Osteoblast (primary cell): Measurements from ENCODE around the gene PALLD. TPM values are rescaled to one million over a fixed set of nuclear protein-coding genes. Genes with fewer than 3 reads are reported as not detected.

Source experiments
- DNase-seq: peaks from one replicate; pipeline ENCODE4 v3.0.0; 2011; ENCODE audit warnings: low spot score, mixed read lengths; ENCODE audit not compliant: insufficient read length; ENCODE audit errors: missing footprints
- H2AFZ ChIP-seq: 2 replicates; pipeline ENCODE4 v1.6.0; 2011; ENCODE audit warnings: mild to moderate bottlenecking, low read length
- H3K27ac ChIP-seq: 2 replicates; pipeline ENCODE4 v1.5.1; 2011; ENCODE audit warnings: mild to moderate bottlenecking, low read depth, low read length, moderate library complexity
- H3K27me3 ChIP-seq: 2 replicates; pipeline ENCODE4 v1.6.0; 2012; ENCODE audit warnings: mild to moderate bottlenecking, control low read depth, inconsistent platforms, low read length, moderate library complexity; ENCODE audit not compliant: insufficient read depth
- H3K36me3 ChIP-seq: 2 replicates; pipeline ENCODE4 v1.5.1; 2011; ENCODE audit warnings: mild to moderate bottlenecking, low read length, control low read depth, moderate library complexity; ENCODE audit not compliant: insufficient read depth
- H3K4me1 ChIP-seq: 2 replicates; pipeline ENCODE4 v1.5.1; 2011; ENCODE audit warnings: mild to moderate bottlenecking, low read length, control low read depth, moderate library complexity; ENCODE audit not compliant: insufficient read depth
- H3K4me2 ChIP-seq: 2 replicates; pipeline ENCODE4 v1.6.0; 2011; ENCODE audit warnings: mild to moderate bottlenecking, low read length; ENCODE audit not compliant: insufficient read depth
- H3K4me3 ChIP-seq: fragments of 200-600 bp; sonication (generic); 3 replicates; pipeline ENCODE4 v1.5.1; 2012; ENCODE audit warnings: mild to moderate bottlenecking, low read length, inconsistent platforms; ENCODE audit not compliant: insufficient read depth
- H3K79me2 ChIP-seq: 2 replicates; pipeline ENCODE4 v1.6.0; 2012; ENCODE audit warnings: mild to moderate bottlenecking, low read length, control low read depth, inconsistent platforms; ENCODE audit not compliant: insufficient read depth
- H3K9me3 ChIP-seq: 2 replicates; pipeline ENCODE4 v1.5.1; 2011; ENCODE audit warnings: low read depth, low read length, control low read depth
- H4K20me1 ChIP-seq: 2 replicates; pipeline ENCODE4 v1.6.0; 2012; ENCODE audit warnings: mild to moderate bottlenecking, low read length, control low read depth; ENCODE audit not compliant: insufficient read depth
- total RNA-seq: library from RNA; depleted of rRNA; stranded (reverse); fragments of >200 nt; gene quantifications from 2 replicates; pipeline ENCODE4 v1.2.3, GENCODE V29; 2012
- TF ChIP-seq, protein P1 (sequence below): IDR thresholded peaks from 2 replicates; pipeline ENCODE4 v1.5.1; 2011; ENCODE audit warnings: mild to moderate bottlenecking, low read depth, low read length, moderate library complexity; ENCODE audit errors: extremely low read depth

PALLD gene
- total RNA-seq, 1 donor: 244 TPM

DNA sequence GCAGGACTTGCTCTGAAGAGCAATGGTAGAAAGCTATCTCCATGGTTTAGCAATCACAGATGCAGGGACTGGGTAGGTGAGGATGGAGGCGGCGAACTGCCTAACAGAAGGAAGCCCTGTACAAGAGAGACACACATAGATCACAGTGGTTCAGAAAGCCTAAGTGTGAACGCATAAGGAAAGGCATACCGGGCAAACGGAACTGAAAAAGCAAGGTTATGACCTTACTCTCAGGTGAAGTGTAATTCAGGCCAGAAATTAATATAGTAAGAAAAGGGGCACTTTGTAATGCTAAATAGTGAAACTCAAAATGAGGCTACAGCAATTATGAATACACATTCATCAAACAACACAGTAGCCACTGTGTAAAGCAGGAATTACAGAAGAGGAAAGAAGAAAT, 126.6 kb downstream of the PALLD start:
- H3K27ac ChIP-seq: peak overlapping the region; percentile 93
- no peak overlapping the region for H3K4me2 ChIP-seq
- no peak overlapping the region for H3K4me3 ChIP-seq

DNA sequence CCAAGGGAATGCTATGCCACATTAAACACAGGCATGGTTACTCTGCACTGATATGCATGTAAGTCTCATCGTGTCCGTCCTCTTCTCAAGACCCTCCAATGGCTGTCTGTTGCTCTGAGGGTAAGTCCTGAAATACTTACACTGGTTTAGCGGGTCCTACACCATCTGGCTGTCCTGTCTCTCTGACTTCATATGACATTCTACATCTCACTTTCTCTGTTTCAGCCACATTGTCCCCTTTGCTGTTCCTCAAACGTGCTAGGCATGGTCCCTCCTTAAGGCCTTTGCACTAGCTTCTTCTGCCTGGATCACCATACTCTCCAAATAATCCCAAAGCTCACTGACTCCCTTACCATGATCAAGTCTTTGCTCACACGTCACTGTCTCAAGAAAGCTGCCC, 131.4 kb downstream of the PALLD start:
- Histone ChIP-seq H4K20me1 (no peaks in the 10 kb centered on the region), H3K4me2 (no peak overlapping the region), H3K27ac (no peak overlapping the region), H3K27me3 (no peaks in the 10 kb centered on the region), H3K4me1 (peaks cover 17% of the 10 kb centered on the region), H3K79me2 (peaks cover 12% of the 10 kb centered on the region), H3K36me3 (no peaks in the 10 kb centered on the region), H3K9me3 (no peaks in the 10 kb centered on the region), H3K4me3 (no peak overlapping the region), H2AFZ (no peak overlapping the region)
- DNase-seq: no peak
- TF ChIP-seq, protein P1, sequence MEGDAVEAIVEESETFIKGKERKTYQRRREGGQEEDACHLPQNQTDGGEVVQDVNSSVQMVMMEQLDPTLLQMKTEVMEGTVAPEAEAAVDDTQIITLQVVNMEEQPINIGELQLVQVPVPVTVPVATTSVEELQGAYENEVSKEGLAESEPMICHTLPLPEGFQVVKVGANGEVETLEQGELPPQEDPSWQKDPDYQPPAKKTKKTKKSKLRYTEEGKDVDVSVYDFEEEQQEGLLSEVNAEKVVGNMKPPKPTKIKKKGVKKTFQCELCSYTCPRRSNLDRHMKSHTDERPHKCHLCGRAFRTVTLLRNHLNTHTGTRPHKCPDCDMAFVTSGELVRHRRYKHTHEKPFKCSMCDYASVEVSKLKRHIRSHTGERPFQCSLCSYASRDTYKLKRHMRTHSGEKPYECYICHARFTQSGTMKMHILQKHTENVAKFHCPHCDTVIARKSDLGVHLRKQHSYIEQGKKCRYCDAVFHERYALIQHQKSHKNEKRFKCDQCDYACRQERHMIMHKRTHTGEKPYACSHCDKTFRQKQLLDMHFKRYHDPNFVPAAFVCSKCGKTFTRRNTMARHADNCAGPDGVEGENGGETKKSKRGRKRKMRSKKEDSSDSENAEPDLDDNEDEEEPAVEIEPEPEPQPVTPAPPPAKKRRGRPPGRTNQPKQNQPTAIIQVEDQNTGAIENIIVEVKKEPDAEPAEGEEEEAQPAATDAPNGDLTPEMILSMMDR: no peak

More for the DNA sequence above, 126.6 kb downstream of the PALLD start:
- Histone ChIP-seq H3K36me3 (no peaks in the 10 kb centered on the region), H3K27me3 (no peaks in the 10 kb centered on the region), H3K79me2 (no peaks in the 10 kb centered on the region), H3K4me1 (peaks cover 37% of the 10 kb centered on the region), H4K20me1 (no peaks in the 10 kb centered on the region), H2AFZ (no peak overlapping the region), H3K9me3 (no peaks in the 10 kb centered on the region)
- DNase-seq: no peak
- TF ChIP-seq, protein P1: no peak

DNA sequence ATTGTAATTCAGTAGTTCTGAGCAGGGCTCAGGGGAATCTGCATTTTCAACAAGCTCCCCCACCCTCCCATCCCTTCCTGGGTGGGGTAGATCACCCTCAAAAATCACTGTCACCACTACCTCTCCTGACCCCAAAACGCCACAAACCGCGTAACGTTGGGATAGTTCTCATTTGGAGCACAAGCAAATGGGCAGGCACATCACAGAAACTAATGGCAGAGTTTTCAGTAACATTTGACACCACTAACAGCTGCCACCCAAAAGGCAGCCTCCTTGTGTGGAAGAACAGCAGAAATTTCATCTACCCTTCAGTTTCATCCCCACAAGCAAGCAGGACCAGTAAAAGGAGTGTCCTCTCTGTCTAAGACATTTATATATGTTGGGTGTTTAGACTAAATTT, 132.7 kb downstream of the PALLD start:
- Histone ChIP-seq H3K27me3 (no peaks in the 10 kb centered on the region), H3K4me1 (peaks cover 26% of the 10 kb centered on the region), H3K27ac (no peak overlapping the region), H4K20me1 (no peaks in the 10 kb centered on the region), H2AFZ (no peak overlapping the region), H3K9me3 (no peaks in the 10 kb centered on the region), H3K4me3 (no peak overlapping the region), H3K4me2 (no peak overlapping the region), H3K79me2 (peaks cover 17% of the 10 kb centered on the region), H3K36me3 (no peaks in the 10 kb centered on the region)
- no peak for DNase-seq
- TF ChIP-seq, protein P1: no peak

DNA sequence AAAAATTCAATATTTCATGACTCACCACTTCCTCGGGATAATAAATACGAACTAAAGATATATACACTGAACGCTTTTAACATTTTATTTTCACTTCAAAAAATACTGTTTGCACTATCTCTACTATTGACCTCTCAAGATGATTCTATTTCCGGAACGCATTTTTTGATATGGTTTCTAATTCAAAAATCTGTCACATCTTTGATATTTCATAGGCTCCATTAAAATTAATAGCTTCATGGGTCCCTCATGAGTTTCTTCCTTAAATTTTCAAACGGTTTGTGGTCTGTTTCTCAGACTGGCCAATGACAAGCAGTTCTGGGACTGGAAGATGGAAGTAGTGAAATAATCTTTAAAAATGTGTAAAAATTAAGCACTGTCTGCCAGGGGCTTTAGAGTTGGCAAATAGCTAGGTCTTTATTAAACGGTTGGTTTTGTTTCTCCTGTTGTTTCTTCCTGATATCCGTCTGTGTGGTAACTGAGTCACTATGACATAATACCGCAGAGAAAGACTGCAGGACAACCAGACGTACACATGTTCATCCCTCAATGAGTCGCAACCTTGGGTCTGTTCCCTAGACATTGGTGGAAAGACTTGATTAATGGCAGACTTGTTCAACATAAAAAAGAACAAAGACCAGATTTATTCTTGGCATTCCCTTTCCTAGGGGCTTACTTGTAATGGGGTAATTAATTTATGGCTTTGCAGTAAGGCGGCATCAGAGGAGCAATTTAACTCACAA, 133.8 kb downstream of the PALLD start:
- Histone ChIP-seq H3K79me2 (peaks cover 26% of the 10 kb centered on the region), H3K4me3 (peak overlapping the region; percentile 88), H3K36me3 (no peaks in the 10 kb centered on the region), H3K9me3 (no peaks in the 10 kb centered on the region), H3K27ac (peak overlapping the region; percentile 96), H3K4me1 (peaks cover 36% of the 10 kb centered on the region), H3K27me3 (no peaks in the 10 kb centered on the region), H3K4me2 (peak overlapping the region; percentile 98), H4K20me1 (no peaks in the 10 kb centered on the region), H2AFZ (peak overlapping the region; percentile 90)
- peak; percentile 91 for DNase-seq
- TF ChIP-seq, protein P1: no peak
